Tibial nerve (tissue), 4 donors: ENCODE data around the gene TSPAN15. TPM values are rescaled to one million over a fixed set of nuclear protein-coding genes. Genes with fewer than 3 reads are reported as not detected.
A peak's percentile ranks its signal among the peaks of the same experiment; 100 is the strongest.

Experiments
- DNase-seq, 2 donors: peaks; one replicate each; pipeline ENCODE4 v3.0.0-alpha.2; 2019; ENCODE audit warnings: low spot score in 2 of 2
- H3K27ac ChIP-seq, 4 donors: fragments of 200-600 bp; sonication (generic) in 3 of 4; one replicate each; pipeline ENCODE4 v1.5.1; 2017 to 2019; ENCODE audit warnings: mild to moderate bottlenecking in 1 of 4
- H3K27me3 ChIP-seq, 2 donors: fragments of 200-600 bp; sonication (generic) in 1 of 2; one replicate each; pipeline versions ENCODE4 v1.5.1 to v1.6.0; 2017 to 2019
- H3K36me3 ChIP-seq, 3 donors: fragments of 200-600 bp; sonication (generic); one replicate each; pipeline ENCODE4 v1.5.1; 2018 to 2019
- H3K4me1 ChIP-seq, 4 donors: fragments of 200-600 bp; sonication (generic) in 3 of 4; one replicate each; pipeline ENCODE4 v1.5.1; 2017 to 2019
- H3K4me3 ChIP-seq, 4 donors: fragments of 200-600 bp; sonication (generic) in 3 of 4; one replicate each; pipeline ENCODE4 v1.5.1; 2017 to 2019; ENCODE audit warnings: mild to moderate bottlenecking in 1 of 4, moderate library complexity in 1 of 4
- H3K9me3 ChIP-seq, 4 donors: fragments of 200-600 bp; sonication (generic) in 3 of 4; one replicate each; pipeline ENCODE4 v1.5.1; 2017 to 2019
- EP300 ChIP-seq, 2 donors: sonication (generic); formaldehyde crosslinking; IDR thresholded peaks; one replicate each; pipeline ENCODE4 v1.6.1; 2017; ENCODE audit warnings: antibody characterized with exemption in 2 of 2, mild to moderate bottlenecking in 1 of 2
- POLR2A ChIP-seq, 2 donors: fragments of 450-650 bp; IDR thresholded peaks; one replicate each; pipeline ENCODE4 v1.6.1; 2017; ENCODE audit warnings: antibody characterized with exemption in 2 of 2, mild to moderate bottlenecking in 2 of 2, moderate library complexity in 2 of 2
- WGBS, 2 donors: methylation state at CpG; one replicate each; pipeline ENCODE4 v1.1.5; 2018; 5-methylcytosine and 5-hydroxymethylcytosine counted together
- total RNA-seq, 4 donors: library from RNA; depleted of rRNA; stranded (reverse); fragments of >200 nt; gene quantifications; one replicate each; pipeline ENCODE4 v1.1.0, GENCODE V29; 2016
- TF ChIP-seq, protein P1 (sequence below), 5 experiments: fragments of 200-600 bp in 3 of 5; fragments of 450-650 bp in 2 of 5; sonication (generic) in 3 of 5; IDR thresholded peaks; one replicate each; pipeline ENCODE4 v1.5.1; 2016 to 2019; ENCODE audit warnings: antibody characterized with exemption in 5 of 5, mild to moderate bottlenecking in 3 of 5, moderate library complexity in 2 of 5

The TSPAN15 gene
- total RNA-seq, 4 donors from 2014 or later, result 46.9 to 117 (median 92.7) TPM

- Histone ChIP-seq H3K4me1 (no peaks in the 10 kb centered on the region), H3K27me3 (no peaks in the 10 kb centered on the region), H3K9me3 (no peaks in the 10 kb centered on the region), H3K36me3 (no peaks in the 10 kb centered on the region), H3K4me3 (no peak overlapping the region), H3K27ac (peak overlapping the region in 1 of 4 donors; percentile 52)
- no peak for DNase-seq
- TF ChIP-seq, protein P1, sequence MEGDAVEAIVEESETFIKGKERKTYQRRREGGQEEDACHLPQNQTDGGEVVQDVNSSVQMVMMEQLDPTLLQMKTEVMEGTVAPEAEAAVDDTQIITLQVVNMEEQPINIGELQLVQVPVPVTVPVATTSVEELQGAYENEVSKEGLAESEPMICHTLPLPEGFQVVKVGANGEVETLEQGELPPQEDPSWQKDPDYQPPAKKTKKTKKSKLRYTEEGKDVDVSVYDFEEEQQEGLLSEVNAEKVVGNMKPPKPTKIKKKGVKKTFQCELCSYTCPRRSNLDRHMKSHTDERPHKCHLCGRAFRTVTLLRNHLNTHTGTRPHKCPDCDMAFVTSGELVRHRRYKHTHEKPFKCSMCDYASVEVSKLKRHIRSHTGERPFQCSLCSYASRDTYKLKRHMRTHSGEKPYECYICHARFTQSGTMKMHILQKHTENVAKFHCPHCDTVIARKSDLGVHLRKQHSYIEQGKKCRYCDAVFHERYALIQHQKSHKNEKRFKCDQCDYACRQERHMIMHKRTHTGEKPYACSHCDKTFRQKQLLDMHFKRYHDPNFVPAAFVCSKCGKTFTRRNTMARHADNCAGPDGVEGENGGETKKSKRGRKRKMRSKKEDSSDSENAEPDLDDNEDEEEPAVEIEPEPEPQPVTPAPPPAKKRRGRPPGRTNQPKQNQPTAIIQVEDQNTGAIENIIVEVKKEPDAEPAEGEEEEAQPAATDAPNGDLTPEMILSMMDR (IDR thresholded peaks at IDR 0.05), result no peak
- no peak for TF ChIP-seq EP300 (IDR thresholded peaks at IDR 0.05)
- no peak for TF ChIP-seq POLR2A (IDR thresholded peaks at IDR 0.05)
- 82 to 93% methylated on average over 3 to 4 of the region's 4 CpGs for WGBS, 2 donors
Measured at GRCh38 chr10:69426376-69426727, 24.9 kb upstream of the TSPAN15 start.

- Histone ChIP-seq H3K9me3 (no peaks in the 10 kb centered on the region), H3K27ac (no peak overlapping the region), H3K36me3 (no peaks in the 10 kb centered on the region), H3K4me1 (no peaks in the 10 kb centered on the region), H3K4me3 (no peak overlapping the region), H3K27me3 (no peaks in the 10 kb centered on the region)
- no peak for DNase-seq
- WGBS, 2 donors, result 80 to 84% methylated on average over 8 of the region's 8 CpGs
- TF ChIP-seq, protein P1 (IDR thresholded peaks at IDR 0.05), result no peak
- TF ChIP-seq POLR2A (IDR thresholded peaks at IDR 0.05) (no peak), EP300 (IDR thresholded peaks at IDR 0.05) (no peak)
Measured at GRCh38 chr10:69428165-69428564, 23.1 kb upstream of the TSPAN15 start.

DNA sequence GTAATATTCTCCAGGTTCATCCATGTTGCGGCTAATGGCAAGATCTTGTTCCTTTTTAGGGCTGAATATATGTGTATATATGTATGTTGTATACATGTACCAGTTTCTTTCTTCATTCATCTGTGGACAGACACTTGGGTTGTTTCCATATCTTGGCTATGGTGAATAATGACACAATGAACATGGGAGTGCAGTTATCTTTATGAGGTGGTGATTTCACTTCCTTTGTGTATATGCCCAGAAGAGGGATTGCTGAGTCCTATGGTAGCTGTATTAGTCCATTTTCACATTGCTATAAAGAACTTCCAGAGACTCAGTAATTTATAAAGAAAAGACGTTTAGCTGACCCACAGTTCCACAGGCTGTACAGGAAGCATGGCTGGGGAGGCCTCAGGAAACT lies 17.1 kb upstream of the TSPAN15 start:
- TF ChIP-seq, protein P1 (IDR thresholded peaks at IDR 0.05), result no peak
- no peak for TF ChIP-seq POLR2A (IDR thresholded peaks at IDR 0.05)
- no peak for DNase-seq
- H3K4me3 ChIP-seq, result no peak overlapping the region
- H3K27me3 ChIP-seq, result no peaks in the 10 kb centered on the region
- H3K4me1 ChIP-seq, result peaks cover 0 to 13% (median 4%) of the 10 kb centered on the region in 4 donors
- H3K36me3 ChIP-seq, result no peaks in the 10 kb centered on the region
- no peak overlapping the region for H3K27ac ChIP-seq
- 69 to 73% methylated on average over 2 of the region's 2 CpGs for WGBS, 2 donors
- no peaks in the 10 kb centered on the region for H3K9me3 ChIP-seq

DNA sequence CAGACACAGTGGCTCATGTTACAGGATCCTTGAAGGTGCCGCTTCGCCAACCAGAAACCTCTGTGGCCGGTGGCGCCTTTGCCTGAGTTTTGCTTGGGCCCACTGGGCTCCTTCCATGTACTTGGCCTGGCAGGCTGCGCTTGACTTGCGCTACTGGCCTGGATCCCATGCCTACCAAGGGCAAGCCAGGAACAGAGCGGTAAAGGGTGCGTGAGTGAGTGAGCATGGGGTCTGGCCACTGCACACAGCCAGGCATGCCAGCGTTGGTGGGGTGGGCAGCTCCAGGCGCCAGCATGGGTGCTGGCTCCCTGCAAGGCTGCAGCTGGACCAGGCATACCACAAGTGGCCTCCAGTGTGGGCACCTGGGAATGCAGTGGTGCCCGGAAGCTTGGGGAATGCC lies 16.3 kb upstream of the TSPAN15 start:
- peaks cover 0 to 14% (median 4%) of the 10 kb centered on the region in 4 donors for H3K4me1 ChIP-seq
- no peak overlapping the region for H3K27ac ChIP-seq
- H3K36me3 ChIP-seq, result no peaks in the 10 kb centered on the region
- 98 to 99% methylated on average over 10 to 11 of the region's 11 CpGs for WGBS, 2 donors
- H3K4me3 ChIP-seq, result no peak overlapping the region
- no peak for DNase-seq
- TF ChIP-seq EP300 (IDR thresholded peaks at IDR 0.05), result no peak
- no peak for TF ChIP-seq POLR2A (IDR thresholded peaks at IDR 0.05)
- TF ChIP-seq, protein P1 (IDR thresholded peaks at IDR 0.05), result no peak
- H3K9me3 ChIP-seq, result no peaks in the 10 kb centered on the region
- H3K27me3 ChIP-seq, result no peaks in the 10 kb centered on the region

DNA sequence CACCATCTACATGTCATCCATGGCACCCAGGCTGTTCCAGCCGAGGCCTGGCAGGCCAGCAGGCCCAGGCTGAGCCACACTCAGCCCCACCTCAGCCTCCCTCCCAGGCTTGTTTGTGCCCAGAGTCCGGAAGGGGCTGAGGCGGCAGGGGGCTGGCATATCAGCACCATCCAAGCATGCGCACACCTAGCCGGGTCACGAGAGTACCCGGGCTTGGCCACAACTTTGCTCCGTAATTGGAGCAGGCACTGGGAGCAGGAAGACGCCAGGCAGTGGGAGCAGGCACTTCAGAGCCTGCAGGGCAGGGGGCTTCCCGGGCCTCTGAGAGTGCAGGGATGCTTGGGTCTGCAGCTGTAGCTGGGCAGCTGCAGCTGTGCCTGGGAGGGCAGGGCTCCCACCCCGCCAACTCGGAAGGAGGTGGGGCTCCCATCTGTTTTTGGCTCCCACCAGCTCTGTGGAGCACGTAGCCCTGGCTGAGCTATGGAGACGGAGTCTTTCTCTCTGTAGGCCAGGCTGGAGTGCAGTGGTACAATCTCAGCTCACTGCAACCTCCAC lies 15.2 kb upstream of the TSPAN15 start:
- no peaks in the 10 kb centered on the region for H3K36me3 ChIP-seq
- H3K4me3 ChIP-seq, result no peak overlapping the region
- TF ChIP-seq, protein P1 (IDR thresholded peaks at IDR 0.05), result no peak
- TF ChIP-seq POLR2A (IDR thresholded peaks at IDR 0.05), result no peak
- no peak for TF ChIP-seq EP300 (IDR thresholded peaks at IDR 0.05)
- H3K9me3 ChIP-seq, result no peaks in the 10 kb centered on the region
- DNase-seq, result no peak
- H3K27me3 ChIP-seq, result no peaks in the 10 kb centered on the region
- 86 to 97% methylated on average over 9 to 11 of the region's 14 CpGs for WGBS, 2 donors
- H3K27ac ChIP-seq, result no peak overlapping the region
- peaks cover 0 to 14% (median 4%) of the 10 kb centered on the region in 4 donors for H3K4me1 ChIP-seq
